ENCODE results near the gene SERPINE2.

- no peak for TF ChIP-seq CTCF (IDR thresholded peaks at IDR 0.05)
- TF ChIP-seq POLR2A (IDR thresholded peaks at IDR 0.05), result no peak
Measured at GRCh38 chr2:223999862-224000261, 39.2 kb downstream of the SERPINE2 start.

Data from tibial nerve (tissue), 3 donors.